ENCODE results near the gene WDFY4.

The WDFY4 gene

DNA sequence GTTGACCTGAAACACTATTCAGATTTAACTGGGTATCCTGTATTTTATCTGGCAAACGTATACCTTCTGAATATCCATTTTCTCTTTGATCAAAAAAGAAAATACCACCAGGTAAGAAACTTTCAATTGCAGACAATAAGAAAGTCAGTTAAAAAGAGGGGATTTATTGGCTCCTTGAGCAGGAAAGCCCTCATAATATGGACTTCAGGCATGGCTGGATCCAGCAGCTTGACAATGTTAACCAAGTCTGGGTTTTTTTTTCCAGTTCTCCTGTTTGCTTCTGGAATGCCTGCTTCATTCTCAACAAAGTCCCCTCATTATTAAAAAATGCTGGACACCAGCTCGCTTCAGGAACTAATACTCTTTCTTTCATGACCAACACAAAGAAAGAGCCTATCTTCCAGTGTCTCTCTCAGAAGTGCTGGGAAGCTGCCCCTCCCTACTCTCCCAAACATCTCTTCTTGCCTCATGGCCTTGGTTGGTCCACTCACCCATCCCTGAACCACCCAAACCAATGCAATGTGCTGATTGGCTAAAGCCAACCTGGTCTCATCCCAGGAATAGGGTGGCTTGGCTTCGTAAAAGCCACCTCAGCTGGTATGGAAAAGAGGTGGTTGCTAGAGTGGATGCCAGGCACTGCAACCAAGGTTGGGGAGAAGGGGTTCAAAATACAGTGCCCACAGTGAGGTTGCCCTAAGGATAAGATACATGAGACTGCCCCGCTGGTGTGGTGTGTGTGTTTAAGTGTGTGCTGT, 30.6 kb upstream of the WDFY4 start:
- DNase-seq (ENCODE audit: low spot score) = no peak

DNA sequence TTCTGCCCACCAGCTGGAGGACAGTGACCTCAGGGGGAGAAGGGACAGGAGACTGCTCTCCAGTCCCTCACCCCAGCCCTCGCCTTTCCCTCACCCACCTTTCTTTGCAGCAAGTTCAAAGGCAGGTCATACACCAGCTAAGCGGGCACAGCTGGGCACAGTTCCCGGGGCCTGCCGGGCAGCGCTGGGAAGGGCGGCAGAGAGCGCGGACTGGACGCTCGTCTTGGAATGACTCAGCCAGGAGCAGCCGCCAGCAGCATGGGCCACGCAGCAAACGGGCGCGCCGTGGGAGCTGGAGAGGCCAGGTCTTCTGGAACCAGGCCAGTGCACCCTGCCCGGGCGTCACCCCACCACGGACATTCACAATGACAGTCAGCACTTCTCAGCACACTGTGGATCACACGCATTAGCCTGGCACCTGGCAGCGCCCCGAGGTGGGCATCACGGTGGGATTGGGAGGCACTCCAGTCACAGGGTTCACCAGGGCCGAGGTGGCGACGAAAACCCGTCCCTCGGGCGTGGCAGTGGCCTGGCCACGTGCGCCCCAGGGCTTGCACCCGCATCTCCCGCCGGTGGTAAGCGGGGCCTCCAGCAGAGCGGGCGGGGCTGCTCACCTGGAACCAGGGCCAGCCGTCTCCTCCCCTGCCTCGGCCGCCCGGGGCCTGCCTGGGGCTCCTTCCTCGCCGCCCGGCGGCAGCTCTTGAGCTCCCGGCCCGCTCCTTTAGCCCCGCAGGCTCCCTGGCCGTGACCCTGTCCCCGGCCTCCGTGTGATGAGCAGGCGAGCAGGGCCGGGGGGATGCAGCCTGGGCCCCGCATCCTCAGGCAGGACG, 29.0 kb upstream of the WDFY4 start:
- no peak for DNase-seq (ENCODE audit: low spot score)

DNA sequence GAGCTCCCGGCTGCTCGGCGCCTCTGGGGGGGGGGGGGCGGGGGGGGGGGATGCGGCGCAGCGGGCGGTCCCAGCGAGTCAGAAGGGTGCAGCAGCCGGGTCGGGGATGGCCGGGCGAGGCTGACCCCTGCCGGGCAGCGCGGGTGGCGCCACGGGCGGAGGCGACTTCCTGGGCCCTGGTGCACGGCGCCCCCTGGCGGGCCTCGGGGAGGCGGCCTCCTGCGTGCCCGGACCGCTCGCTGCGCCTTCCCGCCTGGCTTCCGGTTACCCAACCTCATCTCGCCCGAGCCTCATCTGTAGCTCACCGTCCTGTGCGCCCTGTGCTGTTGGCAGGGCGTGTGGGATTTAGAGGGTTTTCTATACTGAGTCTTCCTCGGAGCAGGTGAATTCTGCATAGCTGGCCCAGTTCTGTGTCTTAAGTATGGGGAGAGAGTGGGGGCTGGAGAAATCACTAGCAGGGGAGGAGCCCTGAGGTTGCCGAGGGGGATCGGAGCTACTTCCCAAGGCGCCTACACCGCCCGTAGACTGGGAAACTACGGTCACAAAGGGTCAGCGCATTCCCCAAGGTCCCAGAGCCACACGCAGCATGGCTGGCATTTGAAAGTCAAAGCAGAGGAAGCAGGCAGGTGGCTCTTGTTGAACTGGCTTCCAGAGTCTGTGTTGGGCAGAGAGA, 28.3 kb upstream of the WDFY4 start:
- peak; percentile 86 for DNase-seq (ENCODE audit: low spot score)

GRCh38 chr10:48656914-48657305, 27.8 kb upstream of the WDFY4 start:
- DNase-seq (ENCODE audit: low spot score) = peak; percentile 35

- peak; percentile 38 for DNase-seq (ENCODE audit: low spot score)
Measured at GRCh38 chr10:48657416-48657815, 27.3 kb upstream of the WDFY4 start.

DNA sequence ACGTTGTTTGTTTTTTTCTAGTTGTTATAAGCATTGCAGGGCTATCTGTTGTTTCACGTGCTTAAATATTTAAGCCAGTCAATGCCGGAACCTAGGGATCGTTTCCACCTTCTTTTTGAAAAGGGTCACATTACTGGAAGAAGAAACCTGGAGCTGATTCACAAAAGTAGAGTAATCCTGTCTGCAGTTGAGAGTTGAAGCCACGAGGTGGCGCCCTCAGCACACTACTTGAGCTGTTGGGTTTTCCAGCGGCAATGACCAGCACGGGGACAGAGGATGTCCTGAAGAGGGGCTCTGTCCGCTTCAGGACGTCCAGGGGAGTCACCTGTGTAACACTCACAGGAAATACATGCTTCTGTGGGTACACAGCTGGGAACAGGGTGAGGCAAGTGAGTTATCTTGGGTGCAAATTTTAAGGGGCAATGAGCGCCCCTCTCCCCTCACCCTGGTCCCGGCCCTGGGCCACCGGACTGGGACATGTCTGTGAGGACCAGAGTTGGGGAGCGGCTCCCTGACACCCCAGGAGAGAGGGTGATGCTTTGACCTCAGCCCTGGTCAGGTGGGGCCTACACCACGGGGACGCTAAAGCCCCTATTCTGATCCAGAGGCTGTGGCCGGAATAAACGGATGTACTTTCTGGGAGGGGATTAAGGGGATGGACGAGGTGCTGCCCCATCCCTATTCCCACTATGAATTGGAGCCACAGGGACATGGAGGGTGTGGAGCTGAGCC, 26.3 kb upstream of the WDFY4 start:
- peak; percentile 84 for DNase-seq (ENCODE audit: low spot score)

GRCh38 chr10:48658975-48659269, 25.8 kb upstream of the WDFY4 start:
- DNase-seq (ENCODE audit: low spot score) = no peak

GRCh38 chr10:48659790-48660189, 24.9 kb upstream of the WDFY4 start:
- DNase-seq (ENCODE audit: low spot score) = peak; percentile 45

GRCh38 chr10:48661441-48661840, 23.2 kb upstream of the WDFY4 start:
- DNase-seq (ENCODE audit: low spot score) = no peak

DNA sequence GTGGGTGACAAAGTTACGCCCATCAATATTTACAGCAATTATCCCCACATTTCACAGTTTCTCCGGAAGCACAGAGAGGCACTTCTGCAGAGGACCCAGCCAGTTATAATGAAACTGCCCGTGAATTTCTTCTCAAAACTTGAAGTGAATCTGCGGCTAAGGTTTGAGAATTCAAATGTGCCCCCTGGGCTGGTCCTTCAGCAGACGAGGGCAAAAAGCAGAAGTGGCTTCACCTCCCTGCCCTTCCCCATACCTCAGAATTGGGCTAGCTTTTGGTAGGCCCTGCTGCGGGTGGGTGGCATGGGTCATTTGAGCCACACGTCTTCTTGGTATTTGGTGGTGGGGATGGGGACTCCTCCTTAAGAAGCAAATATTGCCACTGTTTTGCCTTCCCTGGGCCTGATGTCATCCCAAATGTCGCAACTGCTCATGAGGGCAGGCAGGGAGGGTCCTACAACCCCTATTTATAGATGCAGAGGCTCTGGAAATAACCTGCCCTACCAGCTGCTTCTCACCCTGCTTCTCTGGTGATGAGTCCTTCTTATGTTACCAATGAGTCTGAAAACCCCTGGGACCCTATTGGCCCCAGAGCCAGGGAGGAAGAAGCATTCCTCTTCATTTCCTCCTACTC, 16.6 kb upstream of the WDFY4 start:
- no peak for DNase-seq (ENCODE audit: low spot score)

- DNase-seq (ENCODE audit: low spot score) = peak; percentile 48
Measured at GRCh38 chr10:48670978-48671913, 13.4 kb upstream of the WDFY4 start.

DNA sequence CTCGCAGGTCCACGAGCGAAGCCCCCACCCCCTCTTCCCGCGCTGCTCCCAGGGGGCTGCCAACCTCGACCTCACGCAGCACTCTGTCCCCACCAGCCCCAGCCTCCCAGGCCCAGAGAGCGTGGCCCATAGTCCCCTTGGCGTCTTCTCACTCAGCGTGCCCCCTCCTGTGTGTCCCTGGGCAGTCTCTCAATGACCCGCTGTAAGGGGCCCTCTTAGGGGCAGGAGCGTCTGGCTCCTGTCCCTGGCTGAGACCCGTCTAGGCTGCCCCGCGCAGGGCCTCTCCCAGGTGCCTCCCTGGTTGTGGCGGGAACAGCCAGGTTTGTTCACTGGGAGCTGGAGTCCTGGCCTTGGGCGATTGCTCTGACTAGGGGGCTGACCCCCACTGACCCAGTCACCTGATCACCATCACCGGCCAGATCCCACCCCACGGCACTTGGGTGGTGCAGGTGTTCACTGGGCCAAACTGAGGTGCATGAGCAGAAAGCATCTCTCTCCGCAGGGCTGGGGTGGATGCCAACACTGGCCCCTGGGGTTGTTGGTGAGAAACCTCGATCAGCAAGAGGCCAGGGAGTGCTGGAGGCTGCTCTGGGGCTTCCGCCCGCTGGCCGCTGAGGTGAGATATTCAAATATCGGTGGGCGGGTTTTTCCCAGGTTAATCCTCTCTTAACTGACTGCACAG, 12.6 kb upstream of the WDFY4 start:
- DNase-seq (ENCODE audit: low spot score) = no peak

- no peak for DNase-seq (ENCODE audit: low spot score)
Measured at GRCh38 chr10:48672596-48673265, 11.9 kb upstream of the WDFY4 start.

GRCh38 chr10:48677625-48678024, 7.0 kb upstream of the WDFY4 start:
- DNase-seq (ENCODE audit: low spot score) = no peak

GRCh38 chr10:48678041-48678440, 6.6 kb upstream of the WDFY4 start:
- DNase-seq (ENCODE audit: low spot score) = no peak

GRCh38 chr10:48681740-48682139, 2.9 kb upstream of the WDFY4 start:
- DNase-seq (ENCODE audit: low spot score) = no peak

DNA sequence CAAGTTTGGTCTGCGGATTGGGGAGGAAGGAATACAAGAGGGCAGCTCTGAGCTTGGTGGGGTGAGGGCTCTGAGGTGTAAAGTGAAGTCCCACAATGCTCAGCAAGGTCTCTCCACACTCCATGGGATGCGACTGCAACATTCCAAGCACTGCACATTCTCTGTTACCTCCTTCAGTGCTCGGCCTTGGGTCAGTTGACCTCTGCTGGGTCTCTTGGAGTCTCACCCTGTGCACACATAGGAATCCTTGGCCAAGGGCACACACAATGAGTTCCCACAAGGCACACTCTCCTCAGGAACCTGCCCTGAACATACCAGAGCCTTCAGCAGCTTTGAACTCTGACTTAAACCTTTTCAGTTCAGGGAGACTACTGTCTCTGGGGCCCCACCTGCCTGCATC, 2.4 kb upstream of the WDFY4 start:
- DNase-seq (ENCODE audit: low spot score) = no peak

GRCh38 chr10:48683424-48683823, 1.2 kb upstream of the WDFY4 start:
- DNase-seq (ENCODE audit: low spot score) = no peak

- no peak for DNase-seq (ENCODE audit: low spot score)
Measured at GRCh38 chr10:48683868-48684267, 805 bp upstream of the WDFY4 start.
